Gastroesophageal sphincter (tissue), 4 donors: ENCODE measurements around the gene CLTC. TPM values are rescaled to one million over a fixed set of nuclear protein-coding genes. Genes with fewer than 3 reads are reported as not detected.
"Not testable (repeated sequence)": the region's sequence is repeated elsewhere in the genome, so short reads cannot be mapped to it uniquely, and the experiment has no call there.

Source experiments
- ATAC-seq: fragments of 150-250 bp; one replicate; pipeline ENCODE4 v1.9.1; 2016; ENCODE audit warnings: mild to moderate bottlenecking, moderate library complexity
- H3K27ac ChIP-seq, 4 donors: fragments of 200-600 bp; sonication (generic) in 3 of 4; 1 replicate in 3 of 4; 2 replicates in 1 of 4; pipeline ENCODE4 v1.5.1; 2016 to 2019
- H3K27me3 ChIP-seq: fragments of 200-600 bp; sonication (generic); one replicate; pipeline ENCODE4 v1.5.1; 2019
- H3K36me3 ChIP-seq, 2 donors: fragments of 200-600 bp; sonication (generic); one replicate each; pipeline ENCODE4 v1.5.1; 2019; ENCODE audit warnings: control low read depth in 1 of 2
- H3K4me1 ChIP-seq, 3 donors: fragments of 200-600 bp; sonication (generic); 1 replicate in 2 of 3; 2 replicates in 1 of 3; pipeline ENCODE4 v1.5.1; 2016 to 2019; ENCODE audit warnings: control low read depth in 2 of 3
- H3K4me3 ChIP-seq, 2 donors: fragments of 200-600 bp; sonication (generic); one replicate each; pipeline ENCODE4 v1.5.1; 2019; ENCODE audit warnings: mild to moderate bottlenecking in 1 of 2, moderate library complexity in 1 of 2
- H3K9me3 ChIP-seq, 3 donors: fragments of 200-600 bp; sonication (generic); one replicate each; pipeline ENCODE4 v1.5.1; 2017 to 2019; ENCODE audit warnings: control low read depth in 2 of 3
- CTCF ChIP-seq, 4 experiments: fragments of 200-600 bp in 2 of 4; fragments of 450-650 bp in 2 of 4; sonication (generic) in 1 of 4; IDR thresholded peaks; one replicate each; pipeline ENCODE4 v1.5.1; 2017 to 2019; ENCODE audit warnings: antibody characterized with exemption in 4 of 4, mild to moderate bottlenecking in 2 of 4, moderate library complexity in 2 of 4
- EP300 ChIP-seq: sonication (generic); formaldehyde crosslinking; IDR thresholded peaks from one replicate; pipeline ENCODE4 v1.6.1; 2017; ENCODE audit warnings: antibody characterized with exemption, mild to moderate bottlenecking
- POLR2A ChIP-seq, 2 donors: fragments of 450-650 bp; IDR thresholded peaks; one replicate each; pipeline ENCODE4 v1.6.1; 2017; ENCODE audit warnings: antibody characterized with exemption in 2 of 2, mild to moderate bottlenecking in 2 of 2, moderate library complexity in 1 of 2
- POLR2AphosphoS5 ChIP-seq: sonication (generic); formaldehyde crosslinking; IDR thresholded peaks from one replicate; pipeline ENCODE4 v1.6.1; 2017; ENCODE audit warnings: antibody characterized with exemption
- WGBS, 2 donors: methylation state at CpG; one replicate each; pipeline ENCODE4 v1.1.5; 2018; ENCODE audit warnings: low coverage in 1 of 2; 5-methylcytosine and 5-hydroxymethylcytosine counted together
- total RNA-seq, 4 donors: library from RNA; depleted of rRNA; stranded (reverse); fragments of >200 nt; gene quantifications; one replicate each; pipeline ENCODE4 v1.1.0, GENCODE V29; 2016

The CLTC gene
- total RNA-seq, 4 donors from 2014 or later = 290 to 342 (median 317) TPM

- no peak overlapping the region for H3K4me3 ChIP-seq
- no peaks in the 10 kb centered on the region for H3K9me3 ChIP-seq
- TF ChIP-seq POLR2A (IDR thresholded peaks at IDR 0.05) (no peak), POLR2AphosphoS5 (no peak), EP300 (no peak), CTCF (IDR thresholded peaks at IDR 0.05) (no peak)
- peaks cover 0 to 24% (median 0%) of the 10 kb centered on the region in 3 donors for H3K4me1 ChIP-seq
- peaks cover 11 to 86% of the 10 kb centered on the region in 2 donors for H3K36me3 ChIP-seq
- no peaks in the 10 kb centered on the region for H3K27me3 ChIP-seq
- H3K27ac ChIP-seq = no peak overlapping the region
- ATAC-seq = no peak
These were observed 30.2 kb downstream of the CLTC start for GRCh38 chr17:59649886-59650285.

- Histone ChIP-seq H3K9me3 (no peaks in the 10 kb centered on the region), H3K4me3 (no peak overlapping the region), H3K27ac (no peak overlapping the region), H3K27me3 (no peaks in the 10 kb centered on the region), H3K4me1 (peaks cover 0 to 19% (median 0%) of the 10 kb centered on the region in 3 donors), H3K36me3 (peaks cover 11 to 92% of the 10 kb centered on the region in 2 donors)
- WGBS, 2 donors = 88 to 100% methylated on average over 1 of the region's 1 CpG
- TF ChIP-seq CTCF (IDR thresholded peaks at IDR 0.05) (no peak), POLR2AphosphoS5 (no peak), EP300 (no peak), POLR2A (IDR thresholded peaks at IDR 0.05) (no peak)
- no peak for ATAC-seq
These were observed 30.9 kb downstream of the CLTC start for GRCh38 chr17:59650642-59651041.

GRCh38 chr17:59651346-59651745, 31.7 kb downstream of the CLTC start:
- Histone ChIP-seq H3K4me3 (no peak overlapping the region), H3K36me3 (peaks cover 11 to 94% of the 10 kb centered on the region in 2 donors)

GRCh38 chr17:59652119-59652518, 32.4 kb downstream of the CLTC start:
- no peak for ATAC-seq
- H3K27me3 ChIP-seq = no peaks in the 10 kb centered on the region
- WGBS, 2 donors = 75 to 100% methylated on average over 2 of the region's 2 CpGs
- no peak overlapping the region for H3K27ac ChIP-seq
- H3K4me3 ChIP-seq = no peak overlapping the region
- no peaks in the 10 kb centered on the region for H3K9me3 ChIP-seq
- peaks cover 11 to 97% of the 10 kb centered on the region in 2 donors for H3K36me3 ChIP-seq
- peaks cover 0 to 6% (median 0%) of the 10 kb centered on the region in 3 donors for H3K4me1 ChIP-seq
- TF ChIP-seq POLR2A (IDR thresholded peaks at IDR 0.05) (no peak), POLR2AphosphoS5 (no peak), CTCF (IDR thresholded peaks at IDR 0.05) (no peak), EP300 (no peak)

More at GRCh38 chr17:59651346-59651745, 31.7 kb downstream of the CLTC start:
- H3K4me1 ChIP-seq = peaks cover 0 to 12% (median 0%) of the 10 kb centered on the region in 3 donors
- no peaks in the 10 kb centered on the region for H3K27me3 ChIP-seq
- TF ChIP-seq EP300 (no peak), POLR2AphosphoS5 (no peak), CTCF (IDR thresholded peaks at IDR 0.05) (no peak), POLR2A (IDR thresholded peaks at IDR 0.05) (no peak)
- no peak overlapping the region for H3K27ac ChIP-seq
- no peak for ATAC-seq
- H3K9me3 ChIP-seq = no peaks in the 10 kb centered on the region

- peaks cover 13 to 100% of the 10 kb centered on the region in 2 donors for H3K36me3 ChIP-seq
- H3K27me3 ChIP-seq, ATAC-seq, H3K9me3 ChIP-seq, H3K27ac ChIP-seq, H3K4me3 ChIP-seq, H3K4me1 ChIP-seq: not testable (repeated sequence)
- WGBS, 2 donors = 86% methylated on average over 6 of the region's 7 CpGs; no CpG with 5 or more reads in 1 of the 2 donors
These were observed 36.9 kb downstream of the CLTC start for GRCh38 chr17:59656624-59657023.
